NCI-H1092 (cell line): ENCODE data around the gene OR6P1.
A peak's percentile ranks its signal among the peaks of the same experiment; 100 is the strongest.

Source experiments
- DNase-seq: peaks from one replicate; lab custom pipeline; 2025; lab: John Stamatoyannopoulos, UW

OR6P1 gene

GRCh38 chr1:158570480-158570879, at the start of gene OR6P1:
TSS of gene OR6P1 (minus strand) at chr1:158570580. CDS start at chr1:158563604, 6,976 bp downstream.
- no peak for DNase-seq

DNA sequence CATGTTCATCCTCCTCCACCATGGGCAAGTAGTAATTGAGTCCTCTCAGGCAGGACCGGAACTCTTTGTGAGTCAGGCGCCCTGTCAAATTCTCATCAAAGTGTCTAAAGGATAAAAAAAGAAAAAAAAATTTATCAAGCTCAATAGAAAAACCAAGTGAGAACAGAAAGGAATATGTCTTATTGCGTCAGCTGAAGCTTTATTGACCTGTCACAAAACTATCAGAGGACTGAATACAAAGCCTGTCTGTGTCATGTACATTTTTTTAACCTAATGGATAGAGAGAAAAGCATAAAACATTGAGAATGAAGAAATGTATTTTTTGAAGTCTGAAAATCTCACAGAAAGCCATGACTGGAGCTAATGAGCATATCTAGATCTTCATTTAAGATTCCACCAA, 43.4 kb upstream of the OR6P1 start:
- DNase-seq = no peak

GRCh38 chr1:158611916-158612315, 41.5 kb upstream of the OR6P1 start:
- DNase-seq = no peak

GRCh38 chr1:158607296-158607695, 36.9 kb upstream of the OR6P1 start:
- DNase-seq = no peak

- DNase-seq = no peak
These were observed 34.6 kb upstream of the OR6P1 start, which contains the start of gene OR10Z1 for GRCh38 chr1:158604968-158605367. TSS of gene OR10Z1 (plus strand) at chr1:158605268. CDS start at chr1:158606439, 1,171 bp downstream.

GRCh38 chr1:158600735-158601134, 30.4 kb upstream of the OR6P1 start:
- no peak for DNase-seq

- DNase-seq = no peak
These were observed 16.6 kb upstream of the OR6P1 start for GRCh38 chr1:158586942-158587341.

DNA sequence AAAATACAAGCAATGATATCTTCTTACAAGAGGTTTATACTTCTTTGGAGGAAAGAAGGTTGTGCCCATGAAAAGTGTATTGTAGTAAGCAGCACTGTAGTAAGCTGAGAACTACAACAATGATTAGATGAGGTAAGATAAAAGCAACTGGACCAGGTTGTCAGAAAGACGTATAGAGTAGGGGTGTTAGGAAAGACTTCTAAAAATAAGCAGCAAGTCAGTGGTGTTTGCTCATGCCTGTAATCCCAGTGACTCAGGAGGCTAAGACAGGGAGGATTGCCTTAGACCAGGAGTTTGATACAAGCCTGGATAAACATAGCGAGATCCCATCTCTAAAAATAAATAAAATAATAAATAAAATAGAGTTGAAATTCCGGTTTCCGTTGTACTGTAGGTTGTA, 13.6 kb upstream of the OR6P1 start:
- no peak for DNase-seq

- no peak for DNase-seq
These were observed 9.4 kb upstream of the OR6P1 start, which contains the start of gene OR10X1 for GRCh38 chr1:158579733-158580132. TSS of gene OR10X1 (minus strand) at chr1:158579899. CDS start at chr1:158579899, 0 bp downstream.

- DNase-seq = no peak
These were observed 7.2 kb upstream of the OR6P1 start for GRCh38 chr1:158577561-158577960.

GRCh38 chr1:158572226-158572625, 1.8 kb upstream of the OR6P1 start:
- DNase-seq = no peak

- no peak for DNase-seq
These were observed 5.8 kb downstream of the OR6P1 start for GRCh38 chr1:158564608-158565007.

GRCh38 chr1:158563853-158564252, 6.5 kb downstream of the OR6P1 start:
- no peak for DNase-seq

- no peak for DNase-seq
These were observed 10.7 kb downstream of the OR6P1 start for GRCh38 chr1:158559696-158560095.

DNA sequence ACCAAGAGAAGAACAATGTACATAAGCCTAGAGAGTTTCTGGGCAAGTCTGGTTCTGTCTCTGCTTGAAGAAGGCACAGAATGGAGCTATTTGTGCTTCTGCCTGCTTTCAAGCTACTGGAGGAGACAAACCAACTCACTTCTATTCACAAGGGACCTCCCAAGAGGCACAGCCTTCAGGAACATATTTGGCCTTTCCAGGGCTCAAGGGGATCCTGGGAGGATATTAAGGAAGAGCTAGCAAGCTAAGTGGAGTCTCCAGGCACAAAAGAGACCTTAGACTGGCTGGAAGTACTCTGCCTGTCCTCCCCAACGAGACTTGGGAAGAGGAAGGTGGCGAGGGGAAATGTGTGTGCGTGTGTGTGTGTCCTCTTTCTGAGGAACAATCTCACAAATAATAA, 16.0 kb downstream of the OR6P1 start, which contains the start of gene OR6Y1:
OR6Y1 (minus strand) TSS at position 54 of the 400 bp plus-strand sequence. CDS start 6,300 bp downstream, outside the sequence.
- DNase-seq = no peak

- DNase-seq = no peak
These were observed 18.1 kb downstream of the OR6P1 start for GRCh38 chr1:158552296-158552695.

GRCh38 chr1:158547533-158547932, 22.8 kb downstream of the OR6P1 start:
- DNase-seq = no peak

- no peak for DNase-seq
These were observed 32.8 kb downstream of the OR6P1 start for GRCh38 chr1:158537609-158538008.

DNA sequence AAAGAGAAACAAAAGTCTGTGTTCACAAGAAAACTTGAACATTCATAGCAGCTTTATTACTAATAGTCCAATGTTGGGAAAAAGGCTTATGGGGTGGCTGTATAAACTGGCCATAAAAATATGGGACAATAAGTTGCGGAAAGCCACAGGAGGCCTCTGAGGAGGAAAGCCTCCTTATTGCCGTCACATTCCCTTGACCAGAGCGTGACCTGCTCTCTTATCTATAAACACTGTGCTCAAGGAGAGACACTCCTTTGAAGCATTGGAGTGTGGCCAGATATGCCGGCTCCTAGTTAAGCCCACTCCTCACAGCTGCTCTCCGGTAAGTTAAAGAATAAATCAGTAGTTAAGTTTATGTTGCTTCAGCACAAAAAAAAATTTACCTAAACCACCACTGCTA, 35.9 kb downstream of the OR6P1 start:
- no peak for DNase-seq

DNA sequence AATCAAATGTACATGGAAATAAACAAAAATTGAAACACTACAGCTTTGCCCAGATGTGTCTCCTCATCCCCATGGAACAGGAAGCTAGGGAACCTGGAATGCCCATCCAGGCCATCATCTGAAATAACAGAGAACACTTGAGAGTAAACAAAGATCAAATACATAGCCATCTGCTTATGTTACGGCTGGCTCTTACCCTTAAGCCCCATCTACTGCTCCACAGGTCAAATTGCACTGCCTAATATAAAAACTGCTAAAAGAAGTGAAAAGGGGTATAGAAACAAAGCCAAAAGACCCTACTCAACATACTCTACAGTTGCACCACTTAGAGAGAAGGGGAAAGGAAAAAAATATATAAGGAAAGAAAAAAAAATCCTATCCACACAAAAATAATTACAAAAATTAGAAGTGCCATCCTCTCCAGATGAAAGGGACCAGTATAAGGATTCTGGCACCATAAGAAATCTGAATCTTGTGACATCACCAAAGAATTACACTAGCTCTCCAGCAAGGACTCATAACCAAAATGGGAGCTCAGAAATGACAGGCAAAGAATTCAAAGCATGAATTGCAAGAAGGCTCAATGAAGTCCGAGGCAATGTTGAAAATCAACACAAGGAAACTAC, 43.1 kb downstream of the OR6P1 start:
- DNase-seq = peak; percentile 22

- DNase-seq = no peak
These were observed 48.7 kb downstream of the OR6P1 start for GRCh38 chr1:158521666-158522058.

- DNase-seq = no peak
These were observed 49.3 kb downstream of the OR6P1 start for GRCh38 chr1:158520955-158521665.

DNA sequence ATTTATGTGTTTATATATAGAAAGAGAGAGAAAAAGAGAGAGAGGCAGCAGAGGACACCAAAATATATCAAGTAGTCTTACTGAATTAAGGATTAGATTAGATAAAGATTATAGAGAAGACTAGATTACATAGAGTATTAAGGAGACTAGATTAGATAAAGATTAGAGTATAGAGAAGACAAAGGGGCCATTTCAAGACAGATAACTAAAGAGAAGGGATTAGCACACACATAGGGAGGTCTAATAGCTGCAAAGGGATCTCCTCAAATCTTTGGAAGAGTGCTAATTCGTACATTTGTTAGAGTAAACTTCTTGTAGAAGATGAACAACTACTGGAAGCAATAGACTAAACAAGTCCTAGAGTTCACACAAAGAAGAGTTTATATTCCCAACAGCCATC, 50.4 kb downstream of the OR6P1 start:
- DNase-seq = no peak
